Adrenal gland (tissue), 12 donors: ENCODE measurements around the gene CELF2. TPM values are rescaled to one million over a fixed set of nuclear protein-coding genes. Genes with fewer than 3 reads are reported as not detected.

Experiments
- DNase-seq, 7 donors: peaks; one replicate each; pipeline ENCODE4 v3.0.0-alpha.2; 2019 to 2020
- H3K27ac ChIP-seq, 5 donors: fragments of 200-600 bp; sonication (generic) in 4 of 5; 1 replicate in 3 of 5; 2 replicates in 2 of 5; pipeline versions ENCODE4 v1.5.1 to v1.8.0; 2016 to 2020; ENCODE audit warnings: mild to moderate bottlenecking in 1 of 5
- H3K27me3 ChIP-seq: fragments of 200-600 bp; 2 replicates; pipeline ENCODE4 v1.8.0; 2021
- H3K36me3 ChIP-seq, 2 donors: fragments of 200-600 bp; replicated peaks in 1 of 2; 1 replicate in 1 of 2; 2 replicates in 1 of 2; pipeline versions ENCODE4 v1.5.1 to v1.8.0; 2018 to 2022
- H3K4me1 ChIP-seq, 2 donors: fragments of 200-600 bp; replicated peaks in 1 of 2; 1 replicate in 1 of 2; 2 replicates in 1 of 2; pipeline versions ENCODE4 v1.5.1 to v1.8.0; 2018 to 2021
- H3K4me3 ChIP-seq, 4 donors: fragments of 200-600 bp; sonication (generic) in 3 of 4; one replicate each; pipeline ENCODE4 v1.5.1; 2016 to 2018
- H3K9me3 ChIP-seq, 3 donors: fragments of 200-600 bp; sonication (generic) in 1 of 3; replicated peaks in 1 of 3; 1 replicate in 2 of 3; 2 replicates in 1 of 3; pipeline versions ENCODE4 v1.5.1 to v1.8.0; 2016 to 2021
- POLR2A ChIP-seq, 2 donors: fragments of 450-650 bp; IDR thresholded peaks; one replicate each; pipeline ENCODE4 v1.6.1; 2017; ENCODE audit warnings: antibody characterized with exemption in 2 of 2, mild to moderate bottlenecking in 2 of 2, moderate library complexity in 1 of 2
- WGBS, 4 donors: extraction: QIAGEN DNeasy Blood & Tissue Kit in 2 of 4; methylation state at CpG; one replicate each; pipeline versions ENCODE4 v1.1.5 to v1.1.7; 2013 to 2017; 5-methylcytosine and 5-hydroxymethylcytosine counted together
- intact Hi-C, 2 donors: fragments of 100-400 bp; cut with DNase I; formaldehyde crosslinking; loops; one replicate each; pipeline versions ENCODE4 v1.14.1 to v1.15.0; 2022 to 2023
- polyA plus RNA-seq, 3 donors: library from polyadenylated mRNA; stranded (reverse); fragments of 200-250 nt in 2 of 3; fragments of 350-450 nt in 1 of 3; fragmentation: Illumina TruSeq in 1 of 3; extraction: RNeasy Lipid Tissue Mini Kit (QIAGEN cat#74804) in 1 of 3; gene quantifications; one replicate each; pipeline ENCODE4 v1.2.3, GENCODE V29; 2013 to 2014
- total RNA-seq, 9 donors: library from RNA; depleted of rRNA in 4 of 9; stranded (reverse); fragments of >200 nt in 4 of 9; fragments of 120-200 nt in 1 of 9; fragmentation: NEBNext Ultra II Directional in 1 of 9; extraction: Animal tissue kit (Norgen Biotek cat#: 25700) in 1 of 9; gene quantifications; one replicate each; pipeline versions ENCODE4 v1.1.0 to v1.2.4, GENCODE V29; 2013 to 2023
- TF ChIP-seq, protein P1 (sequence below), 6 experiments: fragments of 450-650 bp in 4 of 6; fragments of 200-600 bp in 2 of 6; sonication (generic) in 1 of 6; IDR thresholded peaks; 1 replicate in 5 of 6; 2 replicates in 1 of 6; pipeline versions ENCODE4 v1.5.1 to v1.8.0; 2016 to 2021; ENCODE audit warnings: antibody characterized with exemption in 6 of 6, mild to moderate bottlenecking in 2 of 6, moderate library complexity in 1 of 6
- donor health status: healthy with polysubstance abuse.
- donor health status: Bipolar disorder and iron deficiency.
- donor health status: DM: yes; HTN: yes; CAD: no.
- donor health status: DM: no; HTN: no; CAD: no.
- donor health status: DM: no; HTN: no; CAD: no.
- donor health status: DM: yes; HTN: yes; CAD: no.

The CELF2 gene
- total and polyA plus RNA-seq, 12 donors: 2.7 to 26.0 (median 10.3) TPM

DNA sequence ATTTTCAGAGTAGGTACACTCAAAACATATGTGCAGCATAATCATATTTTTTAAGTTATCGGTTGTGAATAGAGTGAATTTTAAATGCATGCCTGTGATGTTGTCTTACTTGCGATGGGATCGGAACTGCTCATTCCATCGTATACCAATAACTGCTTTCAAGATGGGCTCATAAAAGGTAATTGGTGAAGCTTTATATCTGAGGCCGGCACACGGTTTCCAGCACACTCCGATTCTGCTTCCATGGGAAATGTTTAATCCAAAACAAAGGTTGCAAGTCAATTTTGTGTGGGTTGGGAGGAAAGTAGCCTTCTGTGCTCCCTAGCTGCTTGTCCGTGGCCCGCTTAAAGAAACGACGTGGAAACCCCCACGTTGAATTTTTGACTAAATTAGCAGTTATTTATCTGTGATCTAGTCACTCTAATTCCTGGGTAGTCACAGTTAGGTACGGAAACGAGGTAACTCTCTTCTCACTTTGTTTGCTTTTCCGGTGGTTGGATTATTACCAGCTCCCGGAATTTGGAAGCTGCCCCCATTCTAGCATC is 10.1 kb upstream of the CELF2 start:
- H3K27ac ChIP-seq: no peak overlapping the region
- no peak for TF ChIP-seq POLR2A (IDR thresholded peaks at IDR 0.05)
- TF ChIP-seq, protein P1, sequence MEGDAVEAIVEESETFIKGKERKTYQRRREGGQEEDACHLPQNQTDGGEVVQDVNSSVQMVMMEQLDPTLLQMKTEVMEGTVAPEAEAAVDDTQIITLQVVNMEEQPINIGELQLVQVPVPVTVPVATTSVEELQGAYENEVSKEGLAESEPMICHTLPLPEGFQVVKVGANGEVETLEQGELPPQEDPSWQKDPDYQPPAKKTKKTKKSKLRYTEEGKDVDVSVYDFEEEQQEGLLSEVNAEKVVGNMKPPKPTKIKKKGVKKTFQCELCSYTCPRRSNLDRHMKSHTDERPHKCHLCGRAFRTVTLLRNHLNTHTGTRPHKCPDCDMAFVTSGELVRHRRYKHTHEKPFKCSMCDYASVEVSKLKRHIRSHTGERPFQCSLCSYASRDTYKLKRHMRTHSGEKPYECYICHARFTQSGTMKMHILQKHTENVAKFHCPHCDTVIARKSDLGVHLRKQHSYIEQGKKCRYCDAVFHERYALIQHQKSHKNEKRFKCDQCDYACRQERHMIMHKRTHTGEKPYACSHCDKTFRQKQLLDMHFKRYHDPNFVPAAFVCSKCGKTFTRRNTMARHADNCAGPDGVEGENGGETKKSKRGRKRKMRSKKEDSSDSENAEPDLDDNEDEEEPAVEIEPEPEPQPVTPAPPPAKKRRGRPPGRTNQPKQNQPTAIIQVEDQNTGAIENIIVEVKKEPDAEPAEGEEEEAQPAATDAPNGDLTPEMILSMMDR (IDR thresholded peaks at IDR 0.05): no peak
- intact Hi-C loops: no loop called here
- H3K27me3 ChIP-seq: no peaks in the 10 kb centered on the region
- H3K4me3 ChIP-seq: no peak overlapping the region
- 79 to 88% (median 86%) methylated on average over 16 of the region's 16 CpGs for WGBS, 4 donors
- H3K9me3 ChIP-seq: no peaks in the 10 kb centered on the region
- H3K4me1 ChIP-seq: no peaks in the 10 kb centered on the region
- no peak for DNase-seq
- no peaks in the 10 kb centered on the region for H3K36me3 ChIP-seq

DNA sequence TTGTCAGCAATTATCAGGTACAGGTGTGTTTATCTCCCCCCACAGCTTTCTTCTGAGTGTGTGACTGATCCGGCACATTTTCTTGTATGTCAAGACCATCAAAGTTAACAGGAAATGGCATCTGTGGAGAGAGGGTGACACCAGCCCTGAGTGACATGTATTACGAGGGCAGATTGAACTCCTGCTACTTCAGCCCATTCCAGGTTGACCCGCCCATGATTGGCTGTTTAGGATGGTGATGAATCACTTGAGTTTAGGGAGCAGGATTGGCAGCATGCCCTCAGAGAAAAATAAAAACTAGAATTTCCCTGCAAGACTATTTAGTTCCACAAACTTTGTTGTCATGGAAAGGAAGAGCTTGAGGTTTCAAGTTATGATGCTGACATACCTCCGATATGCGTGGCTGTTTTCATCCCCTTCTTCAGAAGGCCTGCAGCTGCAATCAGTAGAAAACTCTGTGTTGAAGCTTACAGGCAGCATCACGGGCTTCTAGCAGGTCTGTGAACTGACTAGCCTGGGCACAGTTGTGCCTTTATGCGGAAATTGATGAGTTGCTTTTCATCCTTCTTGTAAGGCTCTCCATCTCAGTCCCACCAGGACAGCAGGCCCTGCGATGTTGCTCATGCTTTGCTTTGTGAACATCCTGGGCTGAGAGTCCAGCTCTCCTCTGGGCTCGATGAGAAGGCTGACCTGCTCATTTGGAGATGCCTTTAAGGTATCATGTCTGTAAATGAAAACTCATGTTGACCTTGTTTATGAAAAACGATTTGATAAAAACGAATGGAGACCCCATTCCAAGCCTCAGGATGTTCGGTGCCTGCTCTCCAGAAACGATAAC is 8.0 kb upstream of the CELF2 start:
- WGBS, 4 donors: 75 to 84% (median 82%) methylated on average over 13 of the region's 13 CpGs
- Histone ChIP-seq H3K9me3 (no peaks in the 10 kb centered on the region), H3K27me3 (no peaks in the 10 kb centered on the region), H3K4me1 (no peaks in the 10 kb centered on the region), H3K27ac (no peak overlapping the region), H3K36me3 (no peaks in the 10 kb centered on the region), H3K4me3 (no peak overlapping the region)
- intact Hi-C loops: no loop called here
- TF ChIP-seq, protein P1 (IDR thresholded peaks at IDR 0.05): no peak
- TF ChIP-seq POLR2A (IDR thresholded peaks at IDR 0.05): no peak
- DNase-seq: no peak

DNA sequence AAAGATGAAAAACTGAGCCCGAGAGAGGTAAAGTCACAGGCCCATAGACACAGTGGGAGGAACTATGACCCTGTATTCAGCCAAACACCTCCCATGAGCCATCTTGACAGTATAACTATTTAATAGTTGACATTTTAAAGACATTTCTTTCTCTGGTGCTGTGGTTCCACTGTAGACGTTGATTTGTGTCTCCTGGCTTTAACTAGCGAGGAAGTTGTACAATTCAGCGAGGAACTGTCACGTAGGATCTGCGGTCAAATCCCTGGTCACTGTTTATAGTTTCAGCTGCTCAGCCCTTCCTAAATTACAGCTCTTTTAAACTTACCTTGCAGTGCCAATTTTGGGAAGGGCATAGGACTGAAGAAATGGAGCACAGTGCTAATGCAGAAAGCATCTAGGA is 7.1 kb upstream of the CELF2 start:
- Histone ChIP-seq H3K9me3 (no peaks in the 10 kb centered on the region), H3K36me3 (no peaks in the 10 kb centered on the region), H3K27me3 (no peaks in the 10 kb centered on the region), H3K27ac (no peak overlapping the region), H3K4me1 (no peaks in the 10 kb centered on the region), H3K4me3 (no peak overlapping the region)
- no peak for DNase-seq
- no peak for TF ChIP-seq POLR2A (IDR thresholded peaks at IDR 0.05)
- TF ChIP-seq, protein P1 (IDR thresholded peaks at IDR 0.05): no peak
- WGBS, 4 donors: 74 to 81% (median 81%) methylated on average over 6 of the region's 6 CpGs
- intact Hi-C loops: no loop called here

DNA sequence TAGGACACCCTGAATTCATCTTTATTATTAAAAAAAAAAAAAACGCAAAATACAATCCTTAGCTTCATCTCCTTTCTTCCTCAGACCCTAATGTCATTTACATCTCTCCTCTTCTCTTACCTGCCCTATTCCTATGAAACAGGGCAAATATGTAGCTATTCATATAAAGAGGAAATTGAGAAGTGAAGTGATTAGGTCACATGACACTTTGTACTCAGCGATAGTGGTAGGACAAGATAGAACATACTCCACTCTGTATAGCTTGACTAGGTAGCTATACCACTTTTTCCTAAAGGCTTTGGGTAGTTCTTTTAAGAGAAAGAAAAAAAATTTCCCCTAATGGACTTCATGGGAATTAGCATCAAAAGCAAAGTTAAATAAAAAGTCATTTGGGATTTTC is 6.2 kb upstream of the CELF2 start:
- 71 to 85% (median 82%) methylated on average over 2 of the region's 2 CpGs for WGBS, 4 donors
- intact Hi-C loops: no loop called here
- no peaks in the 10 kb centered on the region for H3K27me3 ChIP-seq
- TF ChIP-seq, protein P1 (IDR thresholded peaks at IDR 0.05): no peak
- TF ChIP-seq POLR2A (IDR thresholded peaks at IDR 0.05): no peak
- H3K9me3 ChIP-seq: no peaks in the 10 kb centered on the region
- no peak overlapping the region for H3K27ac ChIP-seq
- no peaks in the 10 kb centered on the region for H3K36me3 ChIP-seq
- no peak for DNase-seq
- H3K4me3 ChIP-seq: no peak overlapping the region
- H3K4me1 ChIP-seq: no peaks in the 10 kb centered on the region
